GM21447 (cell line): Measurements from ENCODE around the gene ASMTL.
"Not testable (repeated sequence)": the region's sequence is repeated elsewhere in the genome, so short reads cannot be mapped to it uniquely, and the experiment has no call there.

ENCODE experiments used
- ATAC-seq: cut with Tn5 transposase; IDR thresholded peaks from one replicate; pipeline ENCODE4 v1.9.1; 2021; ENCODE audit not compliant: unreplicated experiment

ASMTL gene

DNA sequence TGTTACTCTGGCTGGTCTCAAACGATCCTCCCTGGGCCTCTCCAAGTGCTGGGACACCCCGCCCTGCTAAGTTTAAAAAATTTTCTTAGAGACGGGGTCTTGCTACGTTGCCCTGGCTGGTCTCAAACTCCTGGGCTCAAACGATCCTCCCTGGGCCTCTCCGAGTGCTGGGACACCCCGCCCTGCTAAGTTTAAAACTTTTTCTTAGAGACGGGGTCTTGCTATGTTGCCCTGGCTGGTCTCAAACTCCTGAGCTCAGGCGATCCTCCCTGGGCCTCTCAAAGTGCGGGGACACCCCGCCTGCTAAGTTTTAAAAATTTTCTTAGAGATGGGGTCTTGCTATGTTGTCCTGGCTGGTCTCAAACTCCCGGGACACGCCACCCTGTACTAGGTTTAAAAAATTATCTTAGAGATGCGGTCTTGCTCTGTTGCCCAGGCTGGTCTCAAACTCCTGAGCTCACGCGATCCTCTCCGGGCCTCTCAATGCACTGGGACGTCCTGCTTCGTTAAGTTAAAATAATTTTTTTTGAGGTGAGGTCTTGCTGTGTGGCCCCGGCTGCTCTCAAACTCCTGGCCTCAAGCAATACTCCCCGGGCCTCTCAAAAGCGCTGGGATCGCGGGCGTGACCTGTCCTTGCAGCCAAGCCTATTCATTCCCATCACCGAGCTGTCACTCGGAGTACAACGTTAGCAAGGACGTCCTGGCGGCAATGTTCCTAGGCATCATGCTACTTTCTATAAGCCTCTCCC, 61.9 kb downstream of the ASMTL start:
- ATAC-seq = no peak

- no peak for ATAC-seq
Measured at GRCh38 chrX:1389993-1390285, 62.8 kb downstream of the ASMTL start.

DNA sequence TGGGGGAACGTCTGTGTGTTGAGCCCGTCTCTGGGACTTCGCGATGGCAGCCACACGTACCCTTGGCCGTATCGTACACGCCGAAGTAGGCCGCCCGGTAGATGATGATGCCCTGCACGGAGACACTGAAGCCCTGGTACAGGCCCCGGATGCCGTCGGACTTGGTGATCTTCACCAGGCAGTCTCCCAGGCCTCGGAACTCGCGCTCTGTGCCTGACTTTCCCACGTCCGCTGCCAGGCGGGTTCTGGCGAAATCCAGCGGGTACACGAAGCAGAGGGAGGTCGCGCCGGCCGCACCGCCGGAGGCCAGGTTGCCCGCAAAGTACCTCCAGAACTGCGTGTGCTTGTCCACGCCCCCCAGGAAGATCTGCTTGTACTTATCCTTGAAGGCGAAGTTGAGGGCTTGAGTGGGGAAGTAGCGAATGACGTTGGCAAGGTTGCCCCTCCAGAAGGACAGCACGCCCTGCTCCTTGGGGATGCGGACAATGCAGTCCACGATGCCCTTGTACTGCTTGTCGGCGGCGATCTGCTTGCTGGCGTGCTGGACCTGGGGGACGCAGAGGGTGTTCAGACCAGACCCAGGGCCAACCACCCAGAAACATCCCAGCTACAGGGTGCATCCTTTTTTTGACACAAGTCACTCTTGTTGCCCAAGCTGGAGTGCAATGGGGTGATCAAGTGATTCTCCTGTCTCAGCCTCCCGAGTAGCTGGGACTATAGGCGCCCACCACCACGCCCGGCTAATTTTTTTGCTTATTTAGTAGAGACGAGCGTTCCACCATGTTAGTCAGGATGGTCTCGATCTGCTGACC, 63.3 kb downstream of the ASMTL start:
- ATAC-seq = no peak

- ATAC-seq = no peak
Measured at GRCh38 chrX:1388651-1389050, 64.1 kb downstream of the ASMTL start.

GRCh38 chrX:1387141-1387776, 65.5 kb downstream of the ASMTL start:
- ATAC-seq = no peak

GRCh38 chrX:1386338-1387127, 66.2 kb downstream of the ASMTL start:
- no peak for ATAC-seq

DNA sequence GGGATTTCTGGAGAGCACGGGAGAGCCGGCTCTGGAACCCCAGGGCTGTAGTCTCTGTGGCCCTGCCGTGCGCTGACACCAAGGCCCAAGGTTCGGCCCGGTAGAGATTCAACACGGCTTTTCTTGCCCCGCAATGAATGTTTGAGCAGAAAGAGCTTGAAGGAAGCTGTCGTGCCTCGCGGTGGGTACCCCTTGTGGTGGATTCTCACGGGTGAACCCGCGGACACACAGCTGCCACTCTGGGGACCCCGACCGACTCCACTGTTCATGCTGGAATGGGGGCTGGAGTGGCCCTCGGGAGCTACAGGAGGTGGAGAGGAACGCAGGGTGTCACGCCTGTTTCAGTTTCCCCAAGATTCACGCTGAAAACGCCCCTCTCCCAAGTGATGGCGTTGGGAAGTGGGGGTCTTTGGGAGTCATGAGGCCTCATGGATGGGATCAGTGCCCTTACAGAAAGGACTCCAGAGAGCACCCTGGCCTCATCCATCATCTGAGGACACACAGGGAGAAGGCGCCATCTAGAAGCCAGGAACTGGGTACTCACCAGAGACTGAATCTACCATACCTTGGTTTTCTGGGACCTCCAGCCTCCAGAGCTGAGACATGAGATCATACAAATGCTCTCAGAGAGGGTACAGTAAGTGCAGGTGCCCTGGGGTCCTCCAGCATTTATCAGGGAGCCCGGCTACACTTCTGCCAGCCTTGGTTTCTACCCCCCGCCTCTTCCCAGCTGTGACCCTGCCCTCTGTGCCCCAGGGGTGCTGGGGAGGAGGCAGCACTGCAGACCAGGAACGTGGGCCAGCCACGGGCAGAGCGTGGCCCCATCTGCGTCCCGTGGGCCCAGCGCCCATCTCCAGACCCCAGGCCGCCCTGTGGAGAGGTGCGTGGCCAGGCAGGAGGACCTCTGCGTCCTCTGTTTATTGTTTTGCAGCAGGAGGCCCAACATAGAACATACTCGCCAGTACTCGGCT, 67.2 kb downstream of the ASMTL start:
- no peak for ATAC-seq

DNA sequence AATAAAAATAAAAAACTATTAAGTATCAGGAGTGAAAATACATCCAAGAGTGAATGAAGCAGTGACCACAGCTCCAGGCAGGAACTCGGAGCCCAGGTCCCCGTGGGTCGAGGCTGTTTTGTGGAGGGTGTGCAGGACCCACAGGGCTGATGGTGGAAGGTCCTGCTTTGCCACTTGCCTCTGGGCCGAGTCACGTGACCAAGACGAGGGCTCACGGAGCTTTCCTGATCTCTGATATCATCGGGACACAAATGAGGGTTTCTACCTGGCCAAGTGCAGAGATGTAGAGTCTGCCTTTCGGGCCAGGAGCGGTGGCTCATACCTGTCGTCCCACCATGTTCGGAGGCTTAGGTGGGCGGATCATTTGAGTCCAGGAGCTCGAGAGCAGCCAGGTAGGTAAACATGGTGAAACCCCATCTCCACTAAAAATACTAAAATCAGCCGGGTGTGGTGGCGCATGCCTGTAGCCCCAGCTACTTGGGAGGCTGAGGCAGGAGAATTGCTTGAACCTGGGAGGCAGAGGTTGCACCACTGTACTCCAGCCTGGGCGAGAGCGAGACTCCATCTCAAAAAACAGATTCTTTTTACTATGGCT, 68.0 kb downstream of the ASMTL start:
- ATAC-seq = no peak

- ATAC-seq = no peak
Measured at GRCh38 chrX:1380672-1381233, 72.0 kb downstream of the ASMTL start.

DNA sequence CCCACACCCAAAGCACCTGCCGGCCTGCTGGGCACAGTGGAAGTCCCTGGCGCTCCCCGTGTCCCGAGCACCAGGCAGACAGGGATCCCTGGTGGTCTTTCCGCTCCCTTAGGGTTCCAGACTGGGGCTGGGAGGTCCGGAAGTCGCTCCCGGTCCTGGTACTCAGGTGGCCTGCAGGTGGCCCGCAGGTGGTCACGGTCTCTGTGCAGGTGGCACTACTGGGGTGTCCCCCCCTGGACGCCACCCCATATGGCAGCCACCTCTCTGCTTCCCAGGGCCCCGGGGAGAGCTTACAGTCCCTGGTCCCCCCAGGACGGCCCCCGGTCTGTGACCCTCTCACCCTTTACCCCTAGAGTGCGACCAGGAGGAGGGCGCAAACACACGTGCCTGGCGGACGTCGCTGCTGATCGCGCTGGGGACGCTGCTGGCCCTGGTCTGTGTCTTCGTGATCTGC, 74.4 kb downstream of the ASMTL start:
- ATAC-seq = no peak

GRCh38 chrX:1368385-1368698, 84.4 kb downstream of the ASMTL start:
- ATAC-seq = no peak

DNA sequence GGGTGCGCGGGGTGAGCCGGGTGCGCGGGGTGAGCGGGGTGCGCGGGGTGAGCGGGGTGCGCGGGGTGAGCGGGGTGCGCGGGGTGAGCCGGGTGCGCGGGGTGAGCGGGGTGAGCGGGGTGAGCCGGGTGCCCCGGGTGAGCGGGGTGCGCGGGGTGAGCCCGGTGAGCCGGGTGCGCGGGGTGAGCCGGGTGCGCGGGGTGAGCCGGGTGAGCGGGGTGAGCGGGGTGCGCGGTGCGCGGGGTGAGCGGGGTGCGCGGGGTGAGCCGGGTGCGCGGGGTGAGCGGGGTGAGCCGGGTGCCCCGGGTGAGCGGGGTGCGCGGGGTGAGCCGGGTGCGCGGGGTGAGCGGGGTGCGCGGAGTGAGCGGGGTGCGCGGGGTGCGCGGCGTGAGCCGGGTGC, 86.3 kb downstream of the ASMTL start:
- not testable (repeated sequence) for ATAC-seq

DNA sequence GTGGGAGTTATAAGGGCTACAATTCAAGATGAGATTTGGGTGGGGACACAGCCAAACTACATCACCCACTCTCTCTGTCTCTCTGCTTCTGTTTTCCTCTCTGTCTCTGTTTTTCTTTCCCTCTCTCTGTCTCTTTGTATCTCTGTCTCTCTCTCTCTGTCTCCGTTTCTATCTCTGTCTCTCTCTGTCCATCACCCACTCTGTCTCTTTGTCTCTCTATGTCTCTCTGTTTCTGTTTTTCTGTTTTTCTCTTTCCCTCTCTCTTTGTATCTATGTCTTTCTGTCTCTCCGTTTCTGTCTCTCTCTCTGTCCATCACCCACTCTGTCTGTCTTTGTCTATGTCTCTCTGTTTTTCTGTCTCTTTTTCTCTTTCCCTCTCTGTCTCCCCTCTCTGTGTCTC, 90.8 kb downstream of the ASMTL start:
- ATAC-seq = no peak

GRCh38 chrX:1361275-1361674, 91.4 kb downstream of the ASMTL start:
- no peak for ATAC-seq

DNA sequence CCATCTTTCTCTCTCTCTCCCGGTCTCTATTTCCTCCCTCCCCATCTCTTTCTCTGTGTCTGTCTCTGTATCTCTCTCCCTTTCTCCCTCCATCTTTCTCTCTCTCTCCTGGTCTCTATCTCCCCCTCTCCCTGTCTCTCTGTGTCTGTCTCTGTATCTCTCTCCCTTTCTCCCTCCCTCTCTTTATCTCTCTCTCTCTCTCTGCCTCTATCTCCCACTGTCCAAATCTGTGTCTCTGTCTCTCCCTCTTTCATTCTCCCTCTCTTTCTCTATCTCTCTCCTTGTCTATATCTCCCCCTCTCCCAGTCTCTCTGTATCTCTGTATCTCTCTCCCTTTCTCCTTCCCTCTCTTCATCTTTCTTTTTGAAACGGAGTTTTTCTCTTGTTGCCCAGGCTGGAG, 92.5 kb downstream of the ASMTL start:
- no peak for ATAC-seq

DNA sequence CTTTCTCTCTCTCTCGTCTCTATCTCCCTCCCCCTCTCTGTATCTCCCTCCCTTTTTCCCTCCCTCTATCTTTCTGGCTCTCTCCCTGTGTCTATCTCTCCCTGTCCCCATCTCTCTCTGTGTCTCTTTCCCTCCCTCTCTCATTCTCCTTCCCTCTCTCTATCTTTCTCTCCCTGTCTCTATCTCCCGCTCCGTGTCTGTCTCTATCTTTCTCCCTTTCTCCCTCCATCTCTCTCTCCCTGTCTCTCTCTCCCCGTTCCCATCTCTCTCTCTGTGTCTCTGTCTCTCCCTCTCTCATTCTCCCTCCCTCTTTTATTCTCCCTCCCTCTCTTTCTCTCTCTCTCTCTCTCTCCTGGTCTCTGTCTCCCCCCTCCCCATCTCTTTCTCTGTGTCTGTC, 93.2 kb downstream of the ASMTL start:
- ATAC-seq = no peak

- ATAC-seq = no peak
Measured at GRCh38 chrX:1358793-1359476, 93.8 kb downstream of the ASMTL start.

- no peak for ATAC-seq
Measured at GRCh38 chrX:1357993-1358392, 94.7 kb downstream of the ASMTL start.
